C4-2B (cell line): ENCODE data around the gene SLC6A5.

ENCODE experiments used
- CTCF ChIP-seq: fragments of 450-650 bp; conservative IDR thresholded peaks from 2 replicates; pipeline ENCODE4 v1.5.1; 2017; ENCODE audit warnings: mild to moderate bottlenecking
- ZFX ChIP-seq: fragments of 450-650 bp; IDR thresholded peaks from 2 replicates; pipeline ENCODE4 v1.6.1; 2017

- no peak for TF ChIP-seq CTCF
- no peak for TF ChIP-seq ZFX
Observed at GRCh38 chr11:20652150-20652806, 52.9 kb downstream of the SLC6A5 start.
